ENCODE data around the gene RNF14.

- TF ChIP-seq CTCF (conservative IDR thresholded peaks at IDR 0.05) (no peak), ZFX (IDR thresholded peaks at IDR 0.05) (no peak)
Observed at GRCh38 chr5:142036918-142037317, 68.0 kb downstream of the RNF14 start.

Measured in C4-2B (cell line).